Left ventricle myocardium inferior (tissue), 1 donor: Measurements from ENCODE around the gene ANO9. TPM values are rescaled to one million over a fixed set of nuclear protein-coding genes. Genes with fewer than 3 reads are reported as not detected.

Source experiments
- DNase-seq: peaks from one replicate; pipeline ENCODE4 v3.0.0-alpha.2; 2020
- H3K27ac ChIP-seq: fragments of 200-600 bp; replicated peaks from 2 replicates; pipeline ENCODE4 v1.8.0; 2021
- H3K27me3 ChIP-seq: fragments of 200-600 bp; 2 replicates; pipeline ENCODE4 v1.8.0; 2021; ENCODE audit warnings: low read depth
- H3K36me3 ChIP-seq: fragments of 200-600 bp; 2 replicates; pipeline ENCODE4 v1.8.0; 2021
- H3K4me1 ChIP-seq: fragments of 200-600 bp; 2 replicates; pipeline ENCODE4 v1.8.0; 2021
- H3K4me3 ChIP-seq: fragments of 200-600 bp; 2 replicates; pipeline ENCODE4 v1.8.0; 2021; ENCODE audit warnings: mild to moderate bottlenecking, moderate library complexity
- H3K9me3 ChIP-seq: fragments of 200-600 bp; replicated peaks from 2 replicates; pipeline ENCODE4 v1.8.0; 2021
- intact Hi-C: fragments of 100-400 bp; cut with micrococcal nuclease; formaldehyde crosslinking; loops from one replicate; pipeline ENCODE4 v1.11.0; 2022
- total RNA-seq: library from RNA; stranded (reverse); fragmentation: NEBNext Ultra II Directional; extraction: Animal tissue kit (Norgen Biotek cat#: 25700); gene quantifications from one replicate; pipeline ENCODE4 v1.2.1, GENCODE V29; 2021
- TF ChIP-seq, protein P1 (sequence below): fragments of 200-600 bp; IDR thresholded peaks from 2 replicates; pipeline ENCODE4 v1.8.0; 2021; ENCODE audit warnings: antibody characterized with exemption, mild to moderate bottlenecking, borderline replicate concordance
- donor health status: DM: no; HTN: yes; CAD: no; lungs with severe emphysema.

ANO9 gene
- total RNA-seq, 1 donor from 2014 or later = 0.11 TPM

DNA sequence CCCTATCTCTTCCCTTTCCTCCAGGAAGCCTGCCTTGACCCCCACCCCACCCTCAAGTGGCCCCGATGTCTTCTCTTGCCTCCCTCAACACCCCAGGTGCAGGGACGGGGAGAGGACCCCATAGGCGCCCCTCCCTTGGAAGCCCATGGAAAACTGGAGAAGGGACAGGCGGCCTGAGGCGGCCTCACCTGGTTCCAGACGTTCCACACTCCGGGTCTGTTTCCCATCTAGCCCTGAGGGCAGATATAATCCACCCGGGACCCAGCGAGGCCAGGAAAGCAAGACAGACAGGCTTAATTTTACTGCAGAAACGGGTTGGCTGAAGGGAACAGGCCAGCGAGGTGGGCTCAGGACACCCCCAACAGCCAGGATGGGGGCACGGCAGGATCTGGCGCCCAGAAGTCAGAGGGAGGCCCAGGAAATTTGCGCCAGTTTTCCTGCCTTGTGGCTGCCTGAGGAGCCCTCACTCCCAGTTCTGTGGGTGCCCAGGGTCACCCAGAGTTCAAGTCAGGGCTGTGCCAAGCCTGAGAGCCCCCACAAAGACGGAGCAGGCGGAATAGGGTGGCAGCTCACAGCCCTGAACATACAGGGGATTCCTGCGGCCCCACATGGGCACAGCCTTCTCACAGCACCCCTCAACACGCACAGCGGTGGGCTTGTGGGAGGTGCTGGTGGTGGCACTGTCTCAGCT lies 24.0 kb downstream of the ANO9 start:
- Histone ChIP-seq H3K4me3 (peak overlapping the region; percentile 68), H3K9me3 (no peaks in the 10 kb centered on the region), H3K27me3 (peaks cover 78% of the 10 kb centered on the region), H3K4me1 (peaks cover 33% of the 10 kb centered on the region), H3K27ac (peak overlapping the region; percentile 94), H3K36me3 (no peaks in the 10 kb centered on the region)
- intact Hi-C loops = no loop called here
- DNase-seq = no peak
- TF ChIP-seq, protein P1, sequence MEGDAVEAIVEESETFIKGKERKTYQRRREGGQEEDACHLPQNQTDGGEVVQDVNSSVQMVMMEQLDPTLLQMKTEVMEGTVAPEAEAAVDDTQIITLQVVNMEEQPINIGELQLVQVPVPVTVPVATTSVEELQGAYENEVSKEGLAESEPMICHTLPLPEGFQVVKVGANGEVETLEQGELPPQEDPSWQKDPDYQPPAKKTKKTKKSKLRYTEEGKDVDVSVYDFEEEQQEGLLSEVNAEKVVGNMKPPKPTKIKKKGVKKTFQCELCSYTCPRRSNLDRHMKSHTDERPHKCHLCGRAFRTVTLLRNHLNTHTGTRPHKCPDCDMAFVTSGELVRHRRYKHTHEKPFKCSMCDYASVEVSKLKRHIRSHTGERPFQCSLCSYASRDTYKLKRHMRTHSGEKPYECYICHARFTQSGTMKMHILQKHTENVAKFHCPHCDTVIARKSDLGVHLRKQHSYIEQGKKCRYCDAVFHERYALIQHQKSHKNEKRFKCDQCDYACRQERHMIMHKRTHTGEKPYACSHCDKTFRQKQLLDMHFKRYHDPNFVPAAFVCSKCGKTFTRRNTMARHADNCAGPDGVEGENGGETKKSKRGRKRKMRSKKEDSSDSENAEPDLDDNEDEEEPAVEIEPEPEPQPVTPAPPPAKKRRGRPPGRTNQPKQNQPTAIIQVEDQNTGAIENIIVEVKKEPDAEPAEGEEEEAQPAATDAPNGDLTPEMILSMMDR = no peak

DNA sequence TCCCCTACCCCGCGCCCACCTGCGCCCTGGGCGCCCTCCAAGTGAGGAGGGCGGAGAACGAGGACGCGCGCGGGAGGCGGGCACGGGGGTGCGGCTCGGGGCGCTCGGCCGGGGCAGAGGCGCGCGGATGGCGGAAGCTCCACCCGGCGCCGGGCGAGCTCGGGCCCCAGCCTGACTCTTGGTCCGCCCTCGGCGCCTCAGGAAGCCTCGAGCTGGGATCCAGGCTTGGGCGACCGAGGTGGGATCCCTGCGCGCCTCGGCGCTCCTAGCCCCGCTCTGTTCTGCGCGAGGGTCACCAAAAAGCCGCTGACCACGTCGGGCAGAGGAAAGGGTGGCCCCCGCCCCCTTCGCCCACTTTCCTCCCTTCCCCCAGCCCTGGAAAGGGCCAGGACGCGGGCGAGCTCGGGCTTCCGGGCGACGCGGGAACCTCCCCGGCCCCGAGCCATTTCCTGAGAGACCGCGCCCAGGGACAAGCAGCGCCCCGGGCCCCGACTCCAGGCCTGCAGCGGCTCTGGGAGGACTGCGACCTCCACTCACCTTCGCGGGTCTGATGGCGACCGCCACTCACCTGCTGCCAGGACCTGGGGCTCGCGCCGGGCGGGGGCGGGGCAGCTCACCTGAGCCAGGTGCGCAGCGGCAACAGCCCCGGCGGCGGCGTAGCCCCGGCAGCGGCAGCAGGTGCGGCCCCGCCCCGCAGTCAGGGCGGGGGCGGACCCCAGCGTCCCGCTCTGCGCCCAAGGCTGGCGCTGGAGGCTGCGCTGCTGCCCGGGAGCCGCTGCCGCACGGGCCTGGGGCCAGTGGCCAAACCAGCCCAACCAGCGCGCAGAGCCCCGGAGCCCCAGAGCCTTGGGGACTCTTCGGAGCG lies 24.8 kb downstream of the ANO9 start:
- H3K27ac ChIP-seq = peak overlapping the region; percentile 94
- no peaks in the 10 kb centered on the region for H3K9me3 ChIP-seq
- DNase-seq = peak; percentile 66
- H3K27me3 ChIP-seq = peaks cover 70% of the 10 kb centered on the region
- H3K4me3 ChIP-seq = peak overlapping the region; percentile 68
- intact Hi-C loops = no loop called here
- TF ChIP-seq, protein P1 = no peak
- peaks cover 35% of the 10 kb centered on the region for H3K4me1 ChIP-seq
- H3K36me3 ChIP-seq = no peaks in the 10 kb centered on the region

DNA sequence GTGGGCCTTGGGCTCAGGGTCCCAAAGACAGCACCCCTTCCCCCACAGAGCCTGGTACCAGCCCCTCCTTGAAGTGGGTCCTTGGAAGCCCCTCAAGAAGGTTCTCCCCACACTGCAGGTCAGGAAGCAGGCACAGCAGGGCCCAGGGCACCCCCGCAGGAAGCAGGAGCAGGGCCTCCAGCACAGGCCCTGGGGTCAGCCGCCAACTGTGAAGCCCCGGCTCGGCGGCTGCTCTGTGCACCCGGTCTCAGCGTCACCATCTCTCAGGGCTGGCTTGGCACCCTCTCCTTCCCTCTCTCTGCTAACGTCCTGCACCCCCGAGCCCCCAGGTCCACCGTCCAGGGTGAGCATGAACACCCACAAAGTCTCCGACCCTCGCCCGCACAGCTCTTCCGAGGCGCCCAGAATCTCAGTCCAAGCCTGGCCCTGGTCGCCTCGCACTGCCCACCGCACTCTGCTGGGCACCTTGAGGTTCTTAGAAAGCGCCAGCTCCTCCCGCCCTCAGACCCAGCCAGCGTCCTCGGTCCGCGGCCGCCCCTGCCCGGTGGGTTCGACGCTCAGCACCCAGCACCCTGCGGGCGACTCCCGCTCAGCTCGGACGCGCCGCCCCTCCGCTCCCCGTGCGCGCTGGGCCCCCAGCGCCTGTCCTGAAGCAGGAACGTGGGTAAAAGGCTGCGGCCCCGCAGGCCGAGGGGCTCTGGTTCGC lies 25.6 kb downstream of the ANO9 start:
- Histone ChIP-seq H3K4me3 (peak overlapping the region; percentile 68), H3K9me3 (no peaks in the 10 kb centered on the region), H3K27me3 (peaks cover 69% of the 10 kb centered on the region), H3K4me1 (peaks cover 35% of the 10 kb centered on the region), H3K36me3 (no peaks in the 10 kb centered on the region), H3K27ac (peak overlapping the region; percentile 94)
- intact Hi-C loops = no loop called here
- TF ChIP-seq, protein P1 = no peak
- no peak for DNase-seq

DNA sequence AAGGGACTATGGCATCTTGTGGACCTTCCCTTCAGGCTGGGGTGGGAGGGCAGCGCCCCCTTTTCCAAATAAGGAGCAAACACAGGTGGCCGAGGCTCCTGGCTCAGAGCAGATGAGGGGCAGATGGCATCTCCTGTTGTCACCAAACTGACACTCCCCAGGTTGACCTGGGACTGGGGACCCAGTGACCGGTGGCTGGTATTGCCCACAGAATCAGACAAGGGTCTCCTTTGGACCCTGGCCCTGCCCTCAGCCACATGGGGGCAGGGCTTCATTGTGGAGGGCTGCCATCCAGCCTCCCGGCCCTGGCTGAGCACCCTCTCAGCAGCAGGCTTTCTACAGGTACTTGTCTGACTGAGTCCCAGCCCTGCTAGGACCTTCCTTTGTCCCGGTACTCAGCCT lies 26.2 kb downstream of the ANO9 start:
- Histone ChIP-seq H3K9me3 (no peaks in the 10 kb centered on the region), H3K4me1 (peaks cover 35% of the 10 kb centered on the region), H3K27ac (peak overlapping the region; percentile 94), H3K36me3 (no peaks in the 10 kb centered on the region), H3K27me3 (peaks cover 63% of the 10 kb centered on the region), H3K4me3 (peak overlapping the region; percentile 68)
- DNase-seq = no peak
- intact Hi-C loops = no loop called here
- TF ChIP-seq, protein P1 = no peak

DNA sequence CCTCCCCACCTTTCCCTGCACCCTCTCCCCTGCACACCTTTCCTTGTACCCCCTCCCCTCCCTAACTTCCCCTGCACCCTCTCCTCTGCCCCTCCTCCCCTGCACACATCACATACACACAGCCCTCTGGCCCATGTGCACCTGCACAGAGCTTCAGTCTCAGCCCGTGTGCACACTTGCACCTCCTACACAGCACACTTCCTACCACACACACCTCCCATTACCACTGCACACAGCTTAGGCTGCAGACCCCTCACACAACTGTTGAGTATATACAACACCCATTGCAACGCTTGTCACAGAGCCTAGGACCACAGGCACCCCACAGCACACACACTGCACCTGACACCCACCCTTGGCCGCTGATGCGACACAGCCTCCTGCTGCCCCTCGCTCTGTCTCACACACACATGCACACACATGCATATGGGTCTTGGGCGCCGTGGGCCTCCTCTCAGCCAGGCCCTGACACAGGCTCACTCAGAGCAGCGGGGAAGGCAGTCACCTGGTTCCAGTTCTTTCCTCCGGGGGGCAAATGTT lies 27.4 kb downstream of the ANO9 start:
- Histone ChIP-seq H3K27me3 (peaks cover 51% of the 10 kb centered on the region), H3K4me1 (peaks cover 35% of the 10 kb centered on the region), H3K9me3 (no peaks in the 10 kb centered on the region), H3K27ac (peak overlapping the region; percentile 94), H3K4me3 (peak overlapping the region; percentile 68), H3K36me3 (no peaks in the 10 kb centered on the region)
- intact Hi-C loops = no loop called here
- DNase-seq = no peak
- TF ChIP-seq, protein P1 = no peak
